ENCODE data around the gene SPACA4.
"Not testable (repeated sequence)": the region's sequence is repeated elsewhere in the genome, so short reads cannot be mapped to it uniquely, and the experiment has no call there.

SPACA4 gene

GRCh38 chr19:48619692-48620585, 13.4 kb downstream of the SPACA4 start:
- DNase-seq = no peak

- peak; percentile 45 for DNase-seq
These were observed 17.1 kb downstream of the SPACA4 start for GRCh38 chr19:48623556-48624066.

- peak; percentile 97 for DNase-seq
These were observed 17.6 kb downstream of the SPACA4 start for GRCh38 chr19:48624067-48624594.

GRCh38 chr19:48624791-48625723, 18.5 kb downstream of the SPACA4 start:
- peak; percentile 29 for DNase-seq

GRCh38 chr19:48625891-48626327, 19.4 kb downstream of the SPACA4 start:
- no peak for DNase-seq

- DNase-seq = no peak
These were observed 20.8 kb downstream of the SPACA4 start for GRCh38 chr19:48627201-48627864.

GRCh38 chr19:48627865-48628314, 21.3 kb downstream of the SPACA4 start:
- no peak for DNase-seq

GRCh38 chr19:48628486-48629296, 22.1 kb downstream of the SPACA4 start:
- no peak for DNase-seq

GRCh38 chr19:48629297-48629598, 22.7 kb downstream of the SPACA4 start:
- no peak for DNase-seq

- DNase-seq = peak; percentile 47
These were observed 23.2 kb downstream of the SPACA4 start for GRCh38 chr19:48629599-48630295.

- no peak for DNase-seq
These were observed 23.9 kb downstream of the SPACA4 start for GRCh38 chr19:48630296-48631063.

GRCh38 chr19:48631225-48631624, 24.7 kb downstream of the SPACA4 start:
- no peak for DNase-seq

- DNase-seq = not testable (repeated sequence)
These were observed 25.7 kb downstream of the SPACA4 start for GRCh38 chr19:48632286-48632685.

- no peak for DNase-seq
These were observed 26.2 kb downstream of the SPACA4 start for GRCh38 chr19:48632692-48633147.

GRCh38 chr19:48633148-48634035, 26.9 kb downstream of the SPACA4 start:
- no peak for DNase-seq

GRCh38 chr19:48634036-48634342, 27.4 kb downstream of the SPACA4 start:
- no peak for DNase-seq

GRCh38 chr19:48634424-48635262, 28.1 kb downstream of the SPACA4 start:
- peak; percentile 97 for DNase-seq

GRCh38 chr19:48635263-48635965, 28.9 kb downstream of the SPACA4 start:
- peak; percentile 69 for DNase-seq
